Right lobe of liver (tissue), 4 donors: ENCODE measurements around the gene MAP7D1.

Experiments used
- CTCF ChIP-seq, 4 donors: fragments of 200-600 bp in 3 of 4; fragments of 450-650 bp in 1 of 4; IDR thresholded peaks; one replicate each; pipeline versions ENCODE4 v1.5.1 to v1.8.0; 2016 to 2022; ENCODE audit warnings: antibody characterized with exemption in 4 of 4, mild to moderate bottlenecking in 2 of 4
- POLR2A ChIP-seq: fragments of 450-650 bp; IDR thresholded peaks from one replicate; pipeline ENCODE4 v1.6.1; 2017; ENCODE audit warnings: antibody characterized with exemption, mild to moderate bottlenecking
- donor health status: DM: no; HTN: no; CAD: no.
- donor health status: DM: no; HTN: no; CAD: no.
- donor health status: DM: no; HTN: yes; CAD: no.

- TF ChIP-seq POLR2A (no peak), CTCF (IDR thresholded peaks at IDR 0.05) (no peak)
Measured at GRCh38 chr1:36115931-36116330, 40.0 kb upstream of the MAP7D1 start.
